Measurements from ENCODE around the gene FBXL7. TPM values are rescaled to one million over a fixed set of nuclear protein-coding genes. Genes with fewer than 3 reads are reported as not detected.

Gene FBXL7
- total RNA-seq, 1 donor from 2014 or later: 30.4 TPM

DNA sequence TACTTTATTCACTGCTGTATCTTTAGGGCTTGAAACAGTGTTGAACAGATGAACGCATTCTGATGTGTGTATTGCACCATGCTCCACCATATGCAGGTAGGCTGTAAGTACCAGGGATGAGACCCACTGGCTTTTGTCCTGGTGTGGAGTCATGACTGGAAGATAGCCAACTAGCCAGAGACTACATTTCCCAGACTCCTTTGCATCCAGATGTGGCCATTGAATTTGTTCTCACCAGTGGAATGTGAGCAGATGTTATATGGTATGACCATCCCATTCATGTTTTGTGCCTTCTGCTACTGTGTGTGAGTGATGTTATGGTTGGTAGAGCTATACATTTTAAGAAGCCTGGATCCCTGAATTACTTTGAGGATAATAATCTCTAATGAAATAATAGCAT is 7.4 kb upstream of the FBXL7 start:
- H3K4me3 ChIP-seq: no peak overlapping the region
- DNase-seq (ENCODE audit: low spot score in 2 of 2): no peak
- H3K27ac ChIP-seq: no peak overlapping the region
- TF ChIP-seq, protein P1, sequence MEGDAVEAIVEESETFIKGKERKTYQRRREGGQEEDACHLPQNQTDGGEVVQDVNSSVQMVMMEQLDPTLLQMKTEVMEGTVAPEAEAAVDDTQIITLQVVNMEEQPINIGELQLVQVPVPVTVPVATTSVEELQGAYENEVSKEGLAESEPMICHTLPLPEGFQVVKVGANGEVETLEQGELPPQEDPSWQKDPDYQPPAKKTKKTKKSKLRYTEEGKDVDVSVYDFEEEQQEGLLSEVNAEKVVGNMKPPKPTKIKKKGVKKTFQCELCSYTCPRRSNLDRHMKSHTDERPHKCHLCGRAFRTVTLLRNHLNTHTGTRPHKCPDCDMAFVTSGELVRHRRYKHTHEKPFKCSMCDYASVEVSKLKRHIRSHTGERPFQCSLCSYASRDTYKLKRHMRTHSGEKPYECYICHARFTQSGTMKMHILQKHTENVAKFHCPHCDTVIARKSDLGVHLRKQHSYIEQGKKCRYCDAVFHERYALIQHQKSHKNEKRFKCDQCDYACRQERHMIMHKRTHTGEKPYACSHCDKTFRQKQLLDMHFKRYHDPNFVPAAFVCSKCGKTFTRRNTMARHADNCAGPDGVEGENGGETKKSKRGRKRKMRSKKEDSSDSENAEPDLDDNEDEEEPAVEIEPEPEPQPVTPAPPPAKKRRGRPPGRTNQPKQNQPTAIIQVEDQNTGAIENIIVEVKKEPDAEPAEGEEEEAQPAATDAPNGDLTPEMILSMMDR (IDR thresholded peaks at IDR 0.05): no peak
- no peaks in the 10 kb centered on the region for H3K4me1 ChIP-seq
- intact Hi-C loops (cut with DNase I): loop anchor here (10.0 kb wide), 1 partner anchor 388 kb away; no protein-coding TSS in a partner anchor
- H3K36me3 ChIP-seq: no peaks in the 10 kb centered on the region
- H3K27me3 ChIP-seq: no peaks in the 10 kb centered on the region
- H3K9me3 ChIP-seq: no peaks in the 10 kb centered on the region

DNA sequence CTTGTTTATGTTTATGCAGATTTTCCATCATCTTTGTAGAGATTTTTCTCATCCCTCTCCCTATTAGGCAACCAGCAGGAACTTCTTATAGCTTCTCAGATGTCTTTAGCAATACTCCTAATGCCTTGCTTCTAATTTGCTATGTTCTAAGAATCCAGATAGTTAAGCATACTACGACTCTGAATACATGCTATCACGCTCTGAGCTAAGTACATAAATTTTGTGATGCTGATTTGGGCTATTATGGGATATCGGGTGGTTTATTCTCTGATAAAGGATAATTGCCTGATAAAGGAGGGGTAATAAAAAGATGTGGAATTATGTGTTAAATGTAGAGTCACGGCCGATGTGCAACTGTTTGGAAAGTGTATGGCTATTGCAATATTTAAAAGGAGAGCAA is 6.5 kb upstream of the FBXL7 start:
- intact Hi-C loops (cut with DNase I): loop anchor here (10.0 kb wide), 1 partner anchor 389 kb away; no protein-coding TSS in a partner anchor
- no peak for DNase-seq (ENCODE audit: low spot score in 2 of 2)
- TF ChIP-seq, protein P1 (IDR thresholded peaks at IDR 0.05): no peak

DNA sequence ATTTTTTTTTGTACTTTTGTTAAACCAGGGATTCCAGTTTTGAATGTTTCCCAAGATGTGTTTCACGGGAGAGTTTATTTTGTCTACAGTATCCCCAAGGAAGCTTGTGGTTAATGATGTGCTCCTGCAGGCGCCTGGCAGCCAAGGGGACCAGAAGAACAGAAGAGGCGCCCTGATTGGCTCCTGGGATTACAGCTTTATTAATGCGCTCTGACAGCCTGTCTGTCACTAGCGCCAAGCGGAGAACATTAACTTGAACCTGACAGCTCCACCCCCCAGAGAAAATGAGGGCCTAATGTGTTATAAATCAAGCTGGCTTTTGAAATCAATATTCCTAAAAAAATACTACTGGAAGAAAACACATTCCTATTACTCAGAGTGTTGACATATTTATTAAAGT is 5.0 kb upstream of the FBXL7 start:
- Histone ChIP-seq H3K9me3 (no peaks in the 10 kb centered on the region), H3K27me3 (no peaks in the 10 kb centered on the region), H3K4me3 (no peak overlapping the region), H3K4me1 (peaks cover 0 to 4% of the 10 kb centered on the region in 2 donors), H3K27ac (no peak overlapping the region), H3K36me3 (no peaks in the 10 kb centered on the region)
- TF ChIP-seq, protein P1 (IDR thresholded peaks at IDR 0.05): no peak
- intact Hi-C loops (cut with DNase I): loop anchor here (10.0 kb wide), 1 partner anchor 390 kb away; no protein-coding TSS in a partner anchor
- no peak for DNase-seq (ENCODE audit: low spot score in 2 of 2)

More for the DNA sequence above, 6.5 kb upstream of the FBXL7 start:
- Histone ChIP-seq H3K9me3 (no peaks in the 10 kb centered on the region), H3K4me3 (no peak overlapping the region), H3K27me3 (no peaks in the 10 kb centered on the region), H3K27ac (no peak overlapping the region), H3K4me1 (no peaks in the 10 kb centered on the region), H3K36me3 (no peaks in the 10 kb centered on the region)

DNA sequence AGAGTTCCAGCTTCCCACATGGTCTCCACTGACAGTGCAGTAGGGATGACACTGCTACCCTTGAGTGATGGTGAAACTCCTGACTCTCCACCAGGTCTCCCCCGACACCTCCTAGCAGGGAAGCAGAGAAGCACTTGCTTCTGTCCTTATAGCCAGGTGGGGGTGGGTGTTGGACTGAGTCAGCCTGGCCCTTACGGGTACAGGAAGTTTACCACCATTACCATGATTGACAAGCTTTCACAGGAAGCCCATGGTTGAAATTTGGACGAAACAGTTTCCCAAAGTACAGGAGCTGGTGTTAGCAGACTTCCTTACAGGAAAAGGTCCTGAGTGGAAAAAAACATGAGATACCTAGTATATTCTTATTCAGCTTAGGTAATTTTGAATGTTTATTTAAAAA is 3.1 kb upstream of the FBXL7 start:
- peaks cover 0 to 7% of the 10 kb centered on the region in 2 donors for H3K4me1 ChIP-seq
- no peak overlapping the region for H3K4me3 ChIP-seq
- TF ChIP-seq, protein P1 (IDR thresholded peaks at IDR 0.05): no peak
- no peak for DNase-seq (ENCODE audit: low spot score in 2 of 2)
- no peaks in the 10 kb centered on the region for H3K36me3 ChIP-seq
- no peak overlapping the region for H3K27ac ChIP-seq
- no peaks in the 10 kb centered on the region for H3K27me3 ChIP-seq
- intact Hi-C loops (cut with DNase I): loop anchor here (10.0 kb wide), 1 partner anchor 392 kb away; no protein-coding TSS in a partner anchor
- H3K9me3 ChIP-seq: no peaks in the 10 kb centered on the region

DNA sequence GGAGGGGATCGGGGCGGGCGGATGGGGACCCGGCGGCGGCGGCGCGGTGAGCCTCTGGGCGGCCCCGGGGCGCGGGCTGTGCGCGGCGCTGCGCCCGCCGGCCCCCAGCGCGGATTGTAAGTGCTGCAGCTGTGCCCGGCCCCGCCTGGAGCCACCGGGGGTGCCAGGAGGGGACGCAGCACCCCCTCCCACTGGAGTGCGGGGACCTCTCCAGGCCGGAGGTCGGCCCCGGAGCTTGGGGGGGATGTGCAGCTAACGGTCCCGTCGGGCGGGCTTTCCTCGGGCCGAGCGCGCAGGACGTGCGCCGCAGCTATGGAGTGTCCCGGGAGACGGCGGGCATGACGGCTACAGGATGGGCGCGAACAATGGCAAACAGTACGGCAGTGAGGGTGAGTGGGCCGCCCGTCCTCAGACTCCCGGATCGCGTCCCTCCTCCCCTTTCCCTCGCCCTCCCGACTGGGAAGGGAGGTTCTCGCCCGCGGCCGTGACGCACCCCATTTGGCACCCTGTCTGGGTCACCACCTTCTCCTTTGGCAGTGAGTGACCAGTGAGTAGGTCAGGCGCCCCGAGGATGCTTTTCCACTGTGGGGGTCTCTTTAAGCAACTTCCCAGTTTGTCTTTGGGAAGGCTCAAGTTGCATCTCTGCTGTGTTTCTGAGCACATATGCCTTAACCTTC is 483 bp downstream of the FBXL7 start:
- peaks cover 3 to 18% of the 10 kb centered on the region in 2 donors for H3K4me1 ChIP-seq
- H3K9me3 ChIP-seq: no peaks in the 10 kb centered on the region
- H3K36me3 ChIP-seq: no peaks in the 10 kb centered on the region
- intact Hi-C loops (cut with DNase I): loop anchor here (2.0 to 10.0 kb wide), 4 partner anchors 118 to 836 kb away; partner anchors contain the start of gene OTULIN
- H3K4me3 ChIP-seq: peak overlapping the region; percentile 77 to 90
- peak overlapping the region; percentile 85 to 94 for H3K27ac ChIP-seq
- TF ChIP-seq, protein P1 (IDR thresholded peaks at IDR 0.05): no peak
- peak; percentile 16 to 88 for DNase-seq (ENCODE audit: low spot score in 2 of 2)
- H3K27me3 ChIP-seq: no peaks in the 10 kb centered on the region

All from ascending aorta (tissue), 2 donors.